BJ (cell line): ENCODE data around the gene PRR15. TPM values are rescaled to one million over a fixed set of nuclear protein-coding genes. Genes with fewer than 3 reads are reported as not detected.

Experiments used
- CTCF ChIA-PET: fragments of 350-600 bp; formaldehyde crosslinking; extraction: SDS; loops from one replicate; lab custom pipeline; 2021; ENCODE audit warnings: antibody characterized with exemption, inconsistent platforms; lab: Yijun Ruan, JAX
- POLR2A ChIA-PET: fragments of 300-600 bp; sonication (Branson Sonifier 250); formaldehyde crosslinking; extraction: SDS; loops from one replicate; lab custom pipeline; 2021; ENCODE audit warnings: antibody characterized with exemption; lab: Charles Lee
- DNase-seq: peaks from one replicate; pipeline ENCODE4 v3.0.0-alpha.2; 2011; ENCODE audit warnings: low read depth
- H3K27me3 ChIP-seq: 2 replicates; pipeline ENCODE4 v1.6.0; 2011; ENCODE audit warnings: low read length; ENCODE audit not compliant: control insufficient read depth, insufficient read depth
- H3K36me3 ChIP-seq: 2 replicates; pipeline ENCODE4 v1.5.1; 2011; ENCODE audit warnings: low read length; ENCODE audit not compliant: control insufficient read depth, insufficient read depth
- H3K4me3 ChIP-seq: 2 replicates; pipeline ENCODE4 v1.5.1; 2011; ENCODE audit warnings: low read depth, mild to moderate bottlenecking, control low read depth, low read length
- polyA plus RNA-seq: library from polyadenylated mRNA; depleted of rRNA; stranded (reverse); fragments of >200 nt; gene quantifications from 2 replicates; pipeline ENCODE4 v1.2.3, GENCODE V29; 2011
- TF ChIP-seq, protein P1 (sequence below): IDR thresholded peaks from 2 replicates; pipeline ENCODE4 v1.5.1; 2011; ENCODE audit warnings: low read depth, mild to moderate bottlenecking, control low read depth, inconsistent platforms, low read length, moderate library complexity; ENCODE audit not compliant: insufficient read depth

PRR15 gene
- polyA plus RNA-seq, 1 experiment: 0.63 TPM

DNA sequence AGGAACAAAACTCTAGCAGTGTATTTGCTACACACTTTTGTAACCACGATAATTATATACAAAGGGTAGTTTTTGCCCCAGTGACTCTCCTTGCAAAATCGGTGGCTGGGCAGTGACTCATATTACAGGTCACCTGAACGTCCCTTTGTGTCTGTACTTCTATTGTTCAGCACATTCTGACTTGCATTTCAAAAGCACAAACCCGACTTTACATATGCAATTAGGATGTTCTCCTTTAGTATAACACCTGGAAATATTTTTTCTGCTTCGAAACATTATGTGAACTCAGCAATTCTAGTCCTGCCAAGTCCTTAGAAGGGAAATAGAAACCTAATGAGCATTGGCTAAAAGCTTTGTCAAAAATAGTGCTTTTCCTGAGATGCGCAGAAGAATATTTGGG is 6.0 kb downstream of the PRR15 start:
- CTCF ChIA-PET: no interaction called here
- no peak overlapping the region for H3K4me3 ChIP-seq
- DNase-seq: no peak

GRCh38 chr7:29572558-29572957 is 8.9 kb downstream of the PRR15 start:
- CTCF ChIA-PET: interaction anchor here (0.6 to 1.0 kb wide), 2 partner anchors 16 to 65 kb away, joined by 3 read pairs; no protein-coding TSS in a partner anchor

More for the DNA sequence above, 6.0 kb downstream of the PRR15 start:
- TF ChIP-seq, protein P1, sequence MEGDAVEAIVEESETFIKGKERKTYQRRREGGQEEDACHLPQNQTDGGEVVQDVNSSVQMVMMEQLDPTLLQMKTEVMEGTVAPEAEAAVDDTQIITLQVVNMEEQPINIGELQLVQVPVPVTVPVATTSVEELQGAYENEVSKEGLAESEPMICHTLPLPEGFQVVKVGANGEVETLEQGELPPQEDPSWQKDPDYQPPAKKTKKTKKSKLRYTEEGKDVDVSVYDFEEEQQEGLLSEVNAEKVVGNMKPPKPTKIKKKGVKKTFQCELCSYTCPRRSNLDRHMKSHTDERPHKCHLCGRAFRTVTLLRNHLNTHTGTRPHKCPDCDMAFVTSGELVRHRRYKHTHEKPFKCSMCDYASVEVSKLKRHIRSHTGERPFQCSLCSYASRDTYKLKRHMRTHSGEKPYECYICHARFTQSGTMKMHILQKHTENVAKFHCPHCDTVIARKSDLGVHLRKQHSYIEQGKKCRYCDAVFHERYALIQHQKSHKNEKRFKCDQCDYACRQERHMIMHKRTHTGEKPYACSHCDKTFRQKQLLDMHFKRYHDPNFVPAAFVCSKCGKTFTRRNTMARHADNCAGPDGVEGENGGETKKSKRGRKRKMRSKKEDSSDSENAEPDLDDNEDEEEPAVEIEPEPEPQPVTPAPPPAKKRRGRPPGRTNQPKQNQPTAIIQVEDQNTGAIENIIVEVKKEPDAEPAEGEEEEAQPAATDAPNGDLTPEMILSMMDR: no peak
- peaks cover 8% of the 10 kb centered on the region for H3K27me3 ChIP-seq
- no peaks in the 10 kb centered on the region for H3K36me3 ChIP-seq
- POLR2A ChIA-PET: no interaction called here

DNA sequence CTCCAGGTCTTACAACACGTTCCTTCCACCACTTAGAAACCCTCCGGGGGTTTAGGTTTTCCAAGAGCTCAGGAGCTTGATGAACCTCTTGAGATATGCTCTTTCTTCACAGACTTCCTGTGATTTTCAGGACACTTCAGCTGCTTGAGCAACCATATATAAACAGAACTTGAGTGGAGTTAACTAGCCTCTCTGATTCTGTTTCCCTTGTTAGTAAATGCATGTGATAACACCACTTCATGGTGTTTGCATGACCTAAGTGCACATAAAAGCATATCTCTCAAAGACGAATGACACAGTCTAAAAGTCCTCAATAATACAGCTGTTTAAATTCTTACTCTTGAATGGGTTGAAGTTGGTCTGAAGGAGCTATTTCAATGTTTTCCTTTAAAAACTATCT is 9.9 kb downstream of the PRR15 start:
- TF ChIP-seq, protein P1: no peak
- DNase-seq: no peak
- H3K4me3 ChIP-seq: no peak overlapping the region
- POLR2A ChIA-PET: no interaction called here
- H3K27me3 ChIP-seq: peaks cover 7% of the 10 kb centered on the region
- no peaks in the 10 kb centered on the region for H3K36me3 ChIP-seq
- CTCF ChIA-PET: no interaction called here

More at GRCh38 chr7:29572558-29572957, 8.9 kb downstream of the PRR15 start:
- peaks cover 7% of the 10 kb centered on the region for H3K27me3 ChIP-seq
- POLR2A ChIA-PET: no interaction called here
- TF ChIP-seq, protein P1: no peak
- H3K36me3 ChIP-seq: no peaks in the 10 kb centered on the region
- H3K4me3 ChIP-seq: no peak overlapping the region
- no peak for DNase-seq

GRCh38 chr7:29574659-29575058 is 11.0 kb downstream of the PRR15 start:
- CTCF ChIA-PET: no interaction called here
- Histone ChIP-seq H3K27me3 (peaks cover 7% of the 10 kb centered on the region), H3K36me3 (no peaks in the 10 kb centered on the region), H3K4me3 (no peak overlapping the region)
- POLR2A ChIA-PET: no interaction called here
- TF ChIP-seq, protein P1: no peak
- no peak for DNase-seq

GRCh38 chr7:29587195-29587808 is 23.7 kb downstream of the PRR15 start:
- Histone ChIP-seq H3K36me3 (no peaks in the 10 kb centered on the region), H3K4me3 (no peak overlapping the region), H3K27me3 (no peaks in the 10 kb centered on the region)
- ChIA-PET CTCF (interaction anchor here (1.0 to 1.4 kb wide), 2 partner anchors 10 to 22 kb away, joined by 3 read pairs; no protein-coding TSS in a partner anchor), POLR2A (no interaction called here)
- no peak for DNase-seq
- TF ChIP-seq, protein P1: no peak
